ENCODE results near the gene RNF144B.
"Not testable (repeated sequence)": the region's sequence is repeated elsewhere in the genome, so short reads cannot be mapped to it uniquely, and the experiment has no call there.

Gene RNF144B

GRCh38 chr6:18405477-18406293 lies 18.5 kb downstream of the RNF144B start:
- in situ Hi-C loops (cut with HindIII; ENCODE audit: low sequenced_read_pairs), result no loop called here

GRCh38 chr6:18406955-18407749 lies 20.0 kb downstream of the RNF144B start:
- in situ Hi-C loops (cut with HindIII; ENCODE audit: low sequenced_read_pairs), result no loop called here

- in situ Hi-C loops (cut with HindIII; ENCODE audit: low sequenced_read_pairs), result not testable (repeated sequence)
These were observed 22.5 kb downstream of the RNF144B start for GRCh38 chr6:18409602-18410001.

GRCh38 chr6:18410412-18410811 lies 23.3 kb downstream of the RNF144B start:
- in situ Hi-C loops (cut with HindIII; ENCODE audit: low sequenced_read_pairs), result no loop called here

GRCh38 chr6:18412068-18412467 lies 24.9 kb downstream of the RNF144B start:
- in situ Hi-C loops (cut with HindIII; ENCODE audit: low sequenced_read_pairs), result no loop called here

- in situ Hi-C loops (cut with HindIII; ENCODE audit: low sequenced_read_pairs), result no loop called here
These were observed 25.5 kb downstream of the RNF144B start for GRCh38 chr6:18412644-18413043.

GRCh38 chr6:18413381-18413780 lies 26.2 kb downstream of the RNF144B start:
- in situ Hi-C loops (cut with HindIII; ENCODE audit: low sequenced_read_pairs), result no loop called here

DNA sequence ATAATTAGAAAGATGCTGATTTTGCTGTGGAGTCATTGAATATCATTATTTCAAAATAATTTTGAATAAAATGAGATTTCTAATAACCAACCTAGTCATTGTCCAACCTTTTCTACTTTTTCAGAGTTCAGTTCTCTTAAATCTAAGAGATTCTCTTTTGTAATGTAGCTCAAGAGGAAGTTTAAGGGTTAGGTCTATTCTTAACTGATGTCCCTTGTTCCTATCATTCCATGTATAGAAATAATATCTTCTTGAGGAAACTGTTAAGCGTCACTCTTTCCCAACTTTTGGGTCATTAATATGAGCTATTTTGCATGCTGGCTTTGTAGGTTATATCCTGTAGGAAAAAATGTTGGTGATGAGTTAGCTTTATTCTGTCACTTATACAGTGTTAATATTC lies 27.0 kb downstream of the RNF144B start:
- in situ Hi-C loops (cut with HindIII; ENCODE audit: low sequenced_read_pairs), result no loop called here

GRCh38 chr6:18415207-18415606 lies 28.1 kb downstream of the RNF144B start:
- in situ Hi-C loops (cut with HindIII; ENCODE audit: low sequenced_read_pairs), result no loop called here

GRCh38 chr6:18415671-18416340 lies 28.7 kb downstream of the RNF144B start:
- in situ Hi-C loops (cut with HindIII; ENCODE audit: low sequenced_read_pairs), result no loop called here

DNA sequence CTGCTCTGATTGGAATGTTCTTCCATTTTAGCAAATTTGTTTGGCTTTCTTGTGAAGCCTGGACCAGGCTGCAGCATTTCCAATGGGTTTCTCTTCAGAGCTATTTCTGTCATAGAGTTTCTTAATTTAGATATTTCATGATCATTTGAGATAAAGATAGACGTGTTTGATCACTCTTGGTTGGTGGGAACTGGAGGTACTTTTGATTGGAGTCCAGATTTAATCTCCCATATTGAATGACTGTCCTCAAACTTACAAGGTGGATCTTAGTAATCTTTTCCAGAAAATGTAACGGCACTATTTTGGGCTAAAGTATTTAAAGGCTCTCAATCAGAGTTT lies 29.2 kb downstream of the RNF144B start:
- in situ Hi-C loops (cut with HindIII; ENCODE audit: low sequenced_read_pairs), result no loop called here

DNA sequence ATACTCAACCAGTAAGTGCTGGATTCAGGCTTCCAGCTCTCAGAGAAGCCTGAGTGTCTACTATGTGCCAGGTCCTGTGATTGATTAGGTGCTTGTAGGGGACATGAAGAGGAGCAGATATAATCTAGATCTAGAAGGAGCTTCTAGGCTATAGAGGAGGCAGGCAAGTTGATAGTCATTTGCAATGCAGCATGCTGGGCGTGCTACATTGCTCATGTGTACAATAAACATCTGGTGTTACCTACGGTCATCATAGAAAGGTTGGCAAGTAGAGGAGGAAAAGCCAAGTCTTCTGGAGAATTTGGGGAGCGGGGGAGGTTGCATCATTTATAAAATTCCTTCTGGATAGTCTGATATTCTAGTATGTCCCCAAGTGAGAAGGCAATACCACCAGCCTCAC lies 33.2 kb downstream of the RNF144B start:
- in situ Hi-C loops (cut with HindIII; ENCODE audit: low sequenced_read_pairs), result no loop called here

DNA sequence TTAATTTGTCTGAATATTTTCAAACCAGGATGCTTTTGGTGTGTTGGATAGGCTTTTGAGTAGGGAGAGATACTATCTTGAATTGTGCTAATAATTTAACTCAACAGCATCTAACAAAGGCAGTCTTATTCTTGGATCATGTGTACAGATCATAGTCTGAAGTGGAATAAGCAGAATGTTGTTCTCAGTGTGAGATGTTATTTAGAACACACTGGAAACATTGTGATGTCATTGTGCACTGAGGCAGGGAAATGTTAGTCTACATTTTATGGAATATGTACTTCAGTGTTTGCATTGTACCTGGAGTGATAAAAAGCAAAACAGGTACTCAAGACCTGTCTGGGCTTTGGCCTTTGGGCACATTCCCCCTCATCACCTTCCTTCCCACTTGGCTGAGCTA lies 35.0 kb downstream of the RNF144B start:
- in situ Hi-C loops (cut with HindIII; ENCODE audit: low sequenced_read_pairs), result no loop called here

- in situ Hi-C loops (cut with HindIII; ENCODE audit: low sequenced_read_pairs), result no loop called here
These were observed 36.3 kb downstream of the RNF144B start for GRCh38 chr6:18423426-18423825.

GRCh38 chr6:18424201-18424600 lies 37.1 kb downstream of the RNF144B start:
- in situ Hi-C loops (cut with HindIII; ENCODE audit: low sequenced_read_pairs), result no loop called here

DNA sequence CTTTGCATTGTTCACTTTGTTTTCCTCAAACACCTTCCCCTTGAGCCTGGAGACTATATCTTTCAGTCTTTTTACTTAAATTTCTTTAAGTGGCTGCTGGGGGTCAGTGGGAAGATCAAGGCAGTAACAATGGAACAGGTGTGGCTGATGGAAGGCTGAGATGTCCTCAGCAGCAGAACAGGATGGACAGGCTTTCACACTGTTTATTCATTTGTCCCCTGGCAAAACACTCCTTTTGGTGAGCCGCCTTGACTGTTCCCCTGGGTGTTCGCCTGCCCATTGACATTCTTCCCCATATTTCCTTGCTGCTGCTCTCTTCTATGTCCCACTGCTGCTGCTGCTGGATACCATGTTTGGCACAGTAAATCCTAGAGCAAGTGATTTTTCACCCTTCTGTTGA lies 38.1 kb downstream of the RNF144B start:
- in situ Hi-C loops (cut with HindIII; ENCODE audit: low sequenced_read_pairs), result no loop called here

DNA sequence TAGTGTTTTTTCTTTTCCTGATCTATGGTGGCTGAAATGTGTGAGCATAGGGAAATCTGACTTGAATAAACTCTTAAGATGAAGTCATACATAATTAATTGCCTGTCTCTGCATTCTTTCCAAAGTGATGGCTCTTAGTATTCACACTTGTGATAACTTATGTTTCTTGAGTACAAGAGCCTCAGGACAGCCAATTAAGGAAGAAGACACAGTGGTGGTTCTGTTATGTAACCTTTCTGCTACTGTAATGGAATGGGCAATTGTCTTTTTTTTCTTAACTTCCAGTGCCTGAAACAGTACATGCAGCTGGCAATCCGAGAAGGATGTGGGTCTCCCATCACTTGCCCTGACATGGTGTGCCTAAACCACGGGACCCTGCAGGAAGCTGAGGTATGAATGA lies 40.1 kb downstream of the RNF144B start:
- in situ Hi-C loops (cut with HindIII; ENCODE audit: low sequenced_read_pairs), result no loop called here

- in situ Hi-C loops (cut with HindIII; ENCODE audit: low sequenced_read_pairs), result no loop called here
These were observed 42.6 kb downstream of the RNF144B start for GRCh38 chr6:18429655-18430297.

- in situ Hi-C loops (cut with HindIII; ENCODE audit: low sequenced_read_pairs), result no loop called here
These were observed 44.4 kb downstream of the RNF144B start for GRCh38 chr6:18431581-18431980.

- in situ Hi-C loops (cut with HindIII; ENCODE audit: low sequenced_read_pairs), result no loop called here
These were observed 45.0 kb downstream of the RNF144B start for GRCh38 chr6:18432180-18432579.

GRCh38 chr6:18432619-18433018 lies 45.5 kb downstream of the RNF144B start:
- in situ Hi-C loops (cut with HindIII; ENCODE audit: low sequenced_read_pairs), result no loop called here
